HG02798 (cell line): Measurements from ENCODE around the gene GOLGA6A.
"Not testable (repeated sequence)": the region's sequence is repeated elsewhere in the genome, so short reads cannot be mapped to it uniquely, and the experiment has no call there.

Source experiments
- ATAC-seq: cut with Tn5 transposase; IDR thresholded peaks from one replicate; pipeline ENCODE4 v1.9.1; 2021; ENCODE audit warnings: mild to moderate bottlenecking; ENCODE audit not compliant: unreplicated experiment, poor library complexity

The GOLGA6A gene

DNA sequence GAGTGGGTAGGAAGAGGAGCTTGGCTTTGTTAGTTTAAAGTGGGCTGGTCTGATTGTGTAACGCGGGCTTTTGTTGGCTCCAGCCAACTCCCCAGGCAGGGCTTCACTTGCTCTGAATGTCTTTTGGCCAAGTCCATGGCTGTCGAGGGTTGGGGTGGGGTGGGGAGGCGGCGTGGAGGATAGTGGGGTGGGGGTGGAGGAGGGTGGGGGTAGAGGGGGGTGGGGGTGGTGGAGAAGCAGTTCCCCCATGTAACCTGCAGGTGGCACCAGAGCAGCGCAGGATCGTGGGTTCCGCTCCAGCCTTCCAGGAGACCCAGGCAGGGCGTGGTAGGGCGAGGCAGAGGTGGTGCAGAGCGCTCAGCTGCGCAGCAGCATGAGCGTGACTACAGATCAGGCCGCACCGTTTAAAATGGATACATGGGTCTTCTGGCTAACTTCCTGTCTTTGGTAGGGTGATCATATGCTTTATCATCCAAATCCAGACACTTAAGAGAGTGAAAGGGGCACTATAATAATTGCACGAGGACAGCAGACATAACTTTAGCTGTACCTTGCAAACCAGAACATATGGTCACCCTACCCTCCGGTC is 28.3 kb downstream of the GOLGA6A start:
- no peak for ATAC-seq

DNA sequence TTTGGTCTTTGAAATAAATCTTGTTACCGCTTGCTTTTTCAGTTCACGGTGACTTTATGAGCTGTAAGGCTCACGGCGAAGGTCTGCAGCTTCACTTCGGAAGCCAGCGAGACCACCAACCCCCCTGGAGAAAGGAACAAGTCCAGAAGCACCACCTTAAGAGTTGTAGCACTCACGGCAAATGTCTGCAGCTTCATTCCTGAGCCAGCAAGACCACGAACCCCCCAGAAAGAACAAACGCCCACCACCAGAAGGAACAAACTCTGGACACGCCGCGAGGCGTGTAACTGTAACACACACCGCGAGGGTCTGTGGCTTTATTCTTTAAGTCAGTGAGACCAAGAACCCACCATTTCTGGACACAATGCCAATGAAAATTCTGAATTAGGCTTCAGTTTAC is 28.8 kb downstream of the GOLGA6A start:
- no peak for ATAC-seq

DNA sequence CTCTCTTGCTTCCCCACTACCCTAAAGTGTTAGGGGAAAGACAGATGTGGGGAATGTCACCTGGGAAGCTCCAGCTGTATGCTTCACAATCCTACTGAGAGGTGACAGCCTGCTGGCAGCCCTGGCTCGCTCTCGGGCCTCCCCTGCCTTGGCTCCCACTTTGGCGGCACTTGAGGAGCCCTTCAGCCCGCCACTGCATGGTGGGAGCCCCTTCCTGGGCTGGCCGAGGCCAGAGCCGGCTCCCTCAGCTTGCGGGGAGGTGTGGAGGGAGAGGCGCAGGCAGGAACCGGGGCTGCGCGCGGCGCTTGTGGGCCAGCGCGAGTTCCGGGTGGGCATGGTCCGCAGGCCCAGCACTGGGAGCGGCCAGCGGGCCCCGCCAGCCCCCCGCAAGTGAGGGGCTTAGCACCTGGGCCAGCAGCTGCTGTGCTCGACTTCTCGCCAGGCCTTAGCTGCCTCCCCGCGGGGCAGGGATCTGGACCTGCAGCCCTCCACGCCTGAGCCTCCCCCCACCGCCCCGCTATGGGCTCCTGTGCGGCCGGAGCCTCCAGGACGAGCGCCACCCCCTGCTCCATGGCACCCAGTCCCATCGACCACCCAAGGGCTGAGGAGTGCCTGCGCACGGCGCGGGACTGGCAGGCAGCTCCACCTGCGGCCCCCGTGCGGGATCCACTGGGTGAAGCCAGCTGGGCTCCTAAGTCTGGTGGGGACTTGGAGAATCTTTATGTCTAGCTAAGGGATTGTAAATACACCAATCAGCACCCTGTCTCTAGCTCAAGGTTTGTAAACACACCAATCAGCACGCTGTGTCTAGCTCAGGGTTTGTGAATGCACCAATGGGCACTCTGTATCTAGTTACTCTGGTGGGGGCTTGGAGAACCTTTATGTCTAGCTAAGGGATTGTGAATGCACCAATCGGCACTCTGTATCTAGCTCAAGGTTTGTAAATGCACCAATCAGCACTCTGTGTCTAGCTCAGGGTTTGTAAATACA is 29.8 kb downstream of the GOLGA6A start:
- not testable (repeated sequence) for ATAC-seq

DNA sequence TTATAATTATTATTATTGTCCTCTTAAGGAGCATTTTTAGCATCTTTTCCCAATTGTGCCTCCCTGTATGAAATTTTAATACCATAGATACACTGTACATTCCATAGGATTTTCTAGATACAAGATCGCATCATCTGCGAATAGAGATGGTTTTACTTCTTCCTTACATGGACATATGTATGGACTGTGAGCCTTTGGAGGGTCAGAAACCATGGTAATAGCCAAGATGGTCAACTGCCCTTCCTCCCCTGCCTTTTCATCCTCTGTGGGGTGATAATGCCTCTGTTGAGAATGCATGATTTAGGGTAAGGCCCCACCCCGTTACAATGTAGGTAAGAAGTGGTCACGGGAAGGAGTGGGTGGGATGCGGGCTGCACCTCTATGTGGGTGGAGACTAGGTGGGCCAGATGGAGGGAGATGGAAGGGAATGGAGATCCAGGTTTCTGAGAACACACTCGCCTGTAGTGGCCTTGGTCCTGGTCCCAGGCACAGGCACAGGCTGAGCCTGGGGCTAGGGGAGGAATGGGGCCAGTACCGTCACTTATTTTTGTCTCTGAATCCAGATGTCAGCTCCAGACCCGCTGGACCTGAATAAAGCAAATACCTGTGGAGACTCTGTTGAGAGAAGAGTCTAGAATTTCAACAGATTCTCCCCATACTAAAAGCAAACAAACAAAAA is 31.7 kb downstream of the GOLGA6A start:
- ATAC-seq = no peak

DNA sequence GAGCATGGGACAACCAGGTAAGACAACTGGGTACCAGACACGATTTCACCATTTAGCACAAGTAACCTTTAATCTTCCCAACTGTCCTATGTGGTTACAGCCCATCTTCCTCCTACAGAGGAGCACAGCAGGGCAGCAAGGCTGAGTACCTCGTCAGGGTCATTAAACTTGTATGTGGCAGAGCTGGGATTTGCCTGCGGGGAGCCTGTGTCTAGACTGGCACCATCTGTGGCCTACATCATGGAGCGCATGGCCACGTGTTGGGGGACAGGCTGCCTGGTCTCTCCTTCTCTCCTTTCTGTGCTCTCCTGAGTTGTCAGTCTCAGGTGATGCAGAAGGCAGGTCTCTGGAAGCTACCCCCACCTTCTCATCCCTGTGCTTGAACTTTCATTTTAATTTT is 32.2 kb downstream of the GOLGA6A start:
- ATAC-seq = no peak

DNA sequence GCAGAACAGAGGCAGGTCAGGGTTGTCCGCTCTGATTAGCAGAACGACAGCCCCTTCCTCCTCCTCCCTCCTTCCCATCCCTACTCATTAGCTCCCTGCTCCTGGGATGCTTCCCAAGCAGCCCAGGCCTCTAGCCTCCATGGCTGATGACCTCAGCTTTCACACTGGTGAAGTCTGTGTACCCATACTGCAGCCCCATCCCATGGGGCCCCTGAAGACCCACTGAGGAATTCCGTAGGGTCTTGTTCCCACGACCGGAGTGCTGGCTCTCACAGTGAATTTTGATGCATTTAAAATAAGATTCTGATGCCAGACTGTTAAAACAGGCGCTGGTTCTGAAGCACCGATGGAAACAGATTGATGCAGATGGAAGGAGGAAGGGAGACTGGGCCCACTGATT is 36.1 kb downstream of the GOLGA6A start:
- no peak for ATAC-seq

DNA sequence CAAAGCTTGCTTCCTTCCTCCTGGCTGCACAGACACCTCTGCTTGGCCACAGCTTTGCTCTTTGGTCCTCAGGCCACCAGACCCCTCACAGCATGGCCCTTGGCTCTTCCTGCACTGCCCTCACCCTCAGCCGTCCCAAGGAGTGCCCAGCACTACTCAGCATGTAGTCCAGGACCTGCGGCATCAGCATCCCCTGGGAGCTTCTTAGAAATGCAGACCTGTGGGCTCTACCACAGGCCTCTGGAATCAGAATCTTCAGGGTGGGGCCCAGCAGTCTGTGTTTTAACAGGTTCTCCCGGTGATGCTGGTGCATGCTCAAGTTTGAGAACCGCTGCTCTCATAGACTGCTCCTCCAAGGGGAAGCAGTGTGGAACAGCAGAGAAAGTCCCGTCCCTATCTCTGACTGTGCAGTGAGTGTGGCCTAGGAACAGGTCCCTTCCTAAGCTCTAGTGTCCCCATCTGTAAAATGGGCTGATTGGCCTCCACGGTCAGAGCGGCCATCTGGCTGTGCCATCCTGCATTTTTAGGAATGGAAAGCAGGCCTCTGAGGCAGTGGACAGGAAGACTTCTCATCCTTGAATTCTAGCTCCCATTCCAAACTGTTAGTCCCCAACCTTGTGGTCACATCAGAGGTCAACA is 36.6 kb downstream of the GOLGA6A start:
- no peak for ATAC-seq

DNA sequence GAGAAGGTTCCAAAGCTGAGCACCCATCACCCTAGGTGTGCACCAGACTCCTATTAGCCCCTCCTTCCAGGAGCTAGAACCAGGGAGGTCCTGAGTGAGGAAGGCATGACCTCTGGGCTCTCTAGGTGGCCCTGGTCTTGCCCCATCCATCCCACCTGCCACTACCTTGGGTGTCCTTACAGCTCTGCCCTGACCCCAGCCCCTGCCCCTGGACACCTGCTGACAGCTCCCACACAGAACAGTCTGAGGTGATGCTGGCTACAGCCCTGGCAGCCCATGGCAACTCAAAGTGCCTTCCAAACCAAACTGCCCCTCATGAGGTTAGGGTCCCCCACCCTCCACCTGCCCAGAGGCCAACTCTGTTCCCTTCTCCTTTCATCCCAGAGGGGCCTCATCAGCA is 37.2 kb downstream of the GOLGA6A start:
- ATAC-seq = no peak

DNA sequence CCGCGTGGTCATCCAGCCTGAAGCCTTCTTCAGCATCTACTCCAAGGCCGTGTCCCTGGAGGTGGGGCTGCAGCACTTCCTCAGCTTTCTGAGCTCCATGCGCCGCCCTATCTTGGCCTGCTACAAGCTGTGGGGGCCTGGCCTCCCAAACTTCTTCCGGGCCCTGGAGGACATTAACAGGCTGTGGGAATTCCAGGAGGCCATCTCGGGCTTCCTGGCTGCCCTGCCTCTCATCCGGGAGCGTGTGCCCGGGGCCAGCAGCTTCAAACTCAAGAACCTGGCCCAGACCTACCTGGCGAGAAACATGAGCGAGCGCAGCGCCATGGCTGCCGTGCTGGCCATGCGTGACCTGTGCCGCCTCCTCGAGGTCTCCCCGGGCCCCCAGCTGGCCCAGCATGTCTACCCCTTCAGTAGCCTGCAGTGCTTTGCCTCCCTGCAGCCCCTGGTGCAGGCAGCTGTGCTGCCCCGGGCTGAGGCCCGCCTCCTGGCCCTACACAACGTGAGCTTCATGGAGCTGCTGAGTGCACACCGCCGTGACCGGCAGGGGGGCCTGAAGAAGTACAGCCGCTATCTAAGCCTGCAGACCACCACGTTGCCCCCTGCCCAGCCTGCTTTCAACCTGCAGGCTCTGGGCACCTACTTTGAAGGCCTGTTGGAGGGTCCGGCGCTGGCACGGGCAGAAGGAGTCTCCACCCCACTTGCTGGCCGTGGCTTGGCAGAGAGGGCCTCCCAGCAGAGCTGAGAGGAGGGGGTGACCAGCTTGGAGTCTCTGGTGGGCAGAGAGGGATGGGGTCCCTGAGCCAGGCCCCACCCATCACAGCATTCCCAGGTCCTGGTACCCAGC is 37.9 kb downstream of the GOLGA6A start:
- ATAC-seq = no peak

DNA sequence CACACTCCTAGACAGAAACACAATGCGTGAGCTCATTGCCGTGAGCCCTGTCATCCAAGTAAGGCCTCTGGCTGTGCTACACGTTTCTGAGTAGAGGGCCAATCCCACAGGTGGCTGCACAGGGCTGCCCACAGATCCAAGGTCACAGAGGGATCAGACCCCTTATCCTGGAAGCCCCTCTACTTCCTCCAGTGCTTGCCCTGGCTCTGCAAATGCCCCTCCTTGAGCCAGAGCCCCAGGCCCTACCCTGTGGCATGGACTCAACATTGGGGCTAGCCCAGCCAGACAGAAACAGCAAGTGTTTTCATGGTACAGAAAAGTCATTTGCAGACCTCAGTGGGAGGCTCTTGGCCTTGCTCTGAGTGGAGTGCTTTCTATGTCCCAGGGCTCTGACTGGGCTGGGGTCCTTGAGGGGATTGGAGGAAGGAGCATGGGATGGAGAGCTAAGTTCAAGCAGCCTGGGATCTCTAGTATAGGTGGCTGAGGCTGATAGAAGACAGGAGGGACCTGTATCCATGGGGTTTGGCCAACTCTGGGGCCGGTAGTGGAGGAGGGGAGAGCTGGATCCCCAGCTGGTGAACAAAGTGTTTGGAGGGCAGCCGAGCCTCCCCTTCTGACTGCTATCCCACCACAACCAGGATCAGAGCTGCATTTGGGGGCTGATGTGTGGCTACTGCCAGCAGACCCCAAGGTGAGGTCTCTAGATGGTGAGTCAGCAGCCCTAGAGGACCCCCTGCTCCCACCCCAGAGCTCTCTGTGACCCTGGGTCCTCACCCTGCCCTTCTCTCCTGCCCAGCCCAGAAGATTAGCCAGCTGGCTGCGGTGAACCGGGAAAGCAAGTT is 38.7 kb downstream of the GOLGA6A start:
- no peak for ATAC-seq

DNA sequence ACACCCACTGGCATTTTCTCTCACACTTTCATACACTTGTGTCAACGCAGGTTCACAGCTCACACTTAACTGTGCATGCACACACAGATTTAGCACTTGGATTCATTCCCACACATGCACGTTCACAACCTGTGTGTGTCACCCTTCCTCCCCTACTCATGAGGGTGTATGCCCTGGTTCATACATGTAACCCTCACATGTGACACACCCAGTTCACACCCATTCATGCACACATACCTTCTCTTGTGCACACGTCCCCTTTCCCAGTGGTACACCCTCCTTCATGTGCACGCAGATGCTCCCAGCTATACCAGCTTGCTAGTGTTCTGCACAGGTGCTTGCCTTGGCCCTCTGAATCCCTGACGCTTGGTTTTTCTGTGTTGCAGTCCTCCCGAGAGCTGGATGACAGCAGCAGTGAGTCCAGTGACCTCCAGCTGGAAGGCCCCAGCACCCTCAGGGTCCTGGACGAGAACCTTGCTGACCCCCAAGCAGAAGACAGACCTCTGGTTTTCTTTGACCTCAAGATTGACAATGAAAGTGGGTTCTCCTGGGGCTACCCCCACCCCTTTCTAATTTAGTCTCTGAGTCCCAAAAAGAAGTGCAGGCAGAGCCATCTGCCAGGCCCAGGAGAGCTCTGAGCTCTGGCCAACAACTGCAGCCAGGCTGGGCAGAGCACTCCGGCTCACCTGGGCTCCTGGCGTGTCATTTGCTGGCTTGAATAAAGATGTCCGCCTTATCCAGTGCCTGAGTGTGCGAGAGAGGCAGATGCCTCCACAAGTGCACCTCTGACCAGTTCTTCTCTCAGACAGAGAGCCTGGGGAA is 39.5 kb downstream of the GOLGA6A start:
- no peak for ATAC-seq

DNA sequence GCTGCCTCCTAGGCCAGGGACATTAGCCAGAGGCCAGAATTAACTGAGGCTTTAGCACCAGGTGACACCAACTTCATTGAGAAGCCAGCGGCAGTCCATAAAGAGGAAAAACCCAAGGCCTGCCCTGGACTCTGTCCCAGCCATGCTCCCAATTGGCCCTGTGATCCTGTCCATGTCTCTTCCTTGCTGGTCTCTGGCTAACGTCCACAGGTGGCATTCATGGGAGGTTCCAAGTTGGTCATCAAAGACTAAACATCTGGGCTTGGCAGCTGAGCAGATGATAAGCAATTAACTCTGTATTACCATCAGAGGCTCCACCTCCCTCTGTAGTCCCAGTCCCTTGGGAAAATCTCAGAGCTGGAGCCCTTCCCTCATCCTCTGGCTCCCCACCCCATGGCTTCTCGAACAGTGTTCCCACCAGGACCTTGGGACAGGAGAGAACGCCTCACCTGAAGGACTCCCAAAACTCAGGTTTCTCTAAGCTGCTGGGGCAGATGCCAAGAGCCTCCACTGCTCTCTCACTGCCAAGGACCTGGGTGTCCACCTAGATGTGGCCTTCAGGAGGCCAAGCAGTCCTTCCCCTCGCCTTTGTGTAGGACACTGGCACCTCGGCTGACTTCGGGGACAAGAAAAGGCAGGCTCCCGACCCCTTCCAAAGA is 40.4 kb downstream of the GOLGA6A start:
- ATAC-seq = no peak

DNA sequence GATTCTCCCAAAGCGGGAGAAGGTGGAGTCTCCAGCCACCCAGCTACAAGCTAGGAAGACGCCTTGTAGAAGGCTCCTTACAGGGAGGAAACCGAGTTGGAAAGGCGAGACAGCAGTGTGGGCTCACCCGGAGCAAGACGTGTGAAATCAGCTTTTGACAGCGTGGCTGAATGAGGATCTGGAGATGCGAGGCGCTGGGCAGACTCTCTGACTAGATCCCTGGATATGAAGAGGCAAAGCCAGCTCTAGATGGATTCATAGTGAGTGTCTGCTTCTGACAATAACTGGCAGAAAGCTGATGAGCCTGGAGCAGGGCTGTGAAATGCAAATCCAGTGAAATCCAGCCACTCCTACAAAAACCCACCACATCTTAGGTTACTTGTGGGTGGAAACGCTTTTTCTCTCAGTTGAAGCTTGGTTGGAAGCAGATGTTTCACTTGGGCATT is 41.0 kb downstream of the GOLGA6A start:
- ATAC-seq = no peak

DNA sequence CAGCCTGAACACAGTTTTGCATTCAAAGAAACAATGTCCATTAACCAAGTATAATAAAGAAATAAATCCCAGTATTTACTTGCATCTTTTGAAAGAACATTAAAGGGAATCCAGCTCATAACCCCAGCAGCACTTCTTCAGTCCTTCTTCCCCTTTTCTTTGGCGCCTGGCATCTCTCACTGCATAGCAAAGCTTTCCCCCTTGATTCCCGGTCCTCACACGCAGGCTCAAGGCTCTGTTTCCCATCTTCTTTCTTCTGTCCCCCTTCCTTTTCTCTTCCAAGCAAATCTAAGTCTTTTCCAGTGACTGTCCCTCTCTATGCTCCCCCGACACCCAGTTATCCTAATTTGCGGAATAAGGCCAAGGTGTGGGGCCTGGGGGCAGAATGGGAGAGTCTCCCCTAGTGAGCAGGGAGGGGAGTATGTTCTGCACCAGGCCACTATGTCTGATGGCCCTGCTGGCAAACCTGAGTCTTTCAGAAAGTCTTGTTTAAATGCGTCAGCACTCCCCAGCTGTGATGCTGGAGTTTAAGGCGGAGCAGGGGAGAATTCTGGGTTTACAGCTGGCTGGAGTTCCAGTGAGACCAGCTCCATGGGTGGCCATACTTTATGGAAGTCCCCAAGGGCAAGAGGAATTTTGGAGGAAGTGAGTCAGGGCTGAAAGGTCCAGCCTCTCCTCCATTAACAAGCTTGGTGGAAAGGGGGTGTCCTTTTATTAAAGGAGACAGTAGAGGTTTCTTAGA is 42.1 kb downstream of the GOLGA6A start:
- no peak for ATAC-seq

DNA sequence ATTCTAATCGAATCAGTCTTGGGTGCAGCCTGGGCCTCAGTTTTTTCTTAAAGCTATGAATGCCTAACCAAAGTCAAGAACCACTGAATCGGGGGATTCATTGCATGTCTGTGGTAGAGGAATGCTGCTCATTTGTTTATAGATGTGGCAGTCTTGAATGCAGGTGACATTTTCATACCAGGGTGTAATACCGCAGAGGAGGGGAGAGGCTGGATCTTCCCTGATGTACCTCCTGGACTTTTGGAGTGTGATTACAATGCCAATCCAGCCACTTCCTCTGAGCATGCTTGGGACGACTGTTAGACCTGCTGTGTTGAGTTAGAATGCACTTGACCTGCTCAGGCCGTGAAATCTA is 42.7 kb downstream of the GOLGA6A start:
- ATAC-seq = no peak

DNA sequence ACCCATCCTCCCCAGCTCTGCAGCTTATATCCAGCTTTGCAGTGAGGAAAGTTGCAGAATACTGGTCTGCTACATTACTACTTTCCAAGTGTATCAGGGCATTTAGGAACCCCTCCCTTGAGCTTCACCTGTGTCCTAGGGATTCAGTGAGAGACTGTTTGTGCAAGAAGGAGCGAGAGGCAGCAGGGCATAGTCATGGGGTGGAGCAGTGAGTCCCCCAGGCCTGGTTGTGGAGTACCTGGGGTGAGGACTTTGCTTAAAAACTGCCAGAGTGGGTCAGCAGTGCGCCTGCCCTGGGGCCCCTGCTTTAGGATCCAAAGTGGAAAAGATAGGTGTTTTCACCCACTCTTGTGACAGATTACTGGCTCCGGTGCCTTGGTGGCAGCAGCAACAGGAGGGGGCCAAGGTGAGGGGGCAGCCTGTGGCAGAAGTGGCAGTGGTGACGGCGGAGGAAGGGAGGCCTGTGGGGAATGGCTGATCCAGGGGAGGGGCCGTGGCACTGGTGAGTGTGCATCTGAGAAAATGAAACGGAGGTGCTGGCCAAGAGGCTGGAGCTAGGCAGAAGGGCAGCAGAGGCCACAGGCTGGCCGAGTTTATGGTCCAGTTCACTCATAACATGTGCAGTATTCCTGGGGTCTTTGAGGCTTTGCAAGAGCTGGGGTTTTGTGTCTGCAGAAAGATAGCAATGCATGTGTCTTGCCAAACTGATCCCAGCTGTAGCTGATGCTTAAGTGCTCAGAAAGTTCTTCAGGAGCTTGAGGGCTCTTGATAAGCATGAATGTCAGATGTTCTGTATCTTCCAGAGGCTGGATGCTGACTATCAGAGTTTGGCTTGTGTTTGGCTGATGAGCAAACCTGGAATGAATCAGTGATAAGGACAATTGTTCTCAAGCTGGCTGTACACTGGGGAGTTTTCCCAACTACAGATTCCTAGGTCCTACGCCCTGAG is 43.4 kb downstream of the GOLGA6A start:
- no peak for ATAC-seq
